Muscle of leg (tissue), 11 donors: ENCODE measurements around the gene SLC19A1. TPM values are rescaled to one million over a fixed set of nuclear protein-coding genes. Genes with fewer than 3 reads are reported as not detected.

Source experiments
- DNase-seq: peaks from one replicate; pipeline ENCODE4 v3.0.0; 2013
- H3K27ac ChIP-seq: one replicate; pipeline ENCODE4 v1.5.1; 2013; ENCODE audit warnings: mild to moderate bottlenecking, low read length, control low read depth
- H3K27me3 ChIP-seq: one replicate; pipeline ENCODE4 v1.6.1; 2013; ENCODE audit warnings: low read length; ENCODE audit not compliant: control insufficient read depth, insufficient read depth
- H3K36me3 ChIP-seq: one replicate; pipeline ENCODE4 v1.6.1; 2013; ENCODE audit warnings: low read length; ENCODE audit not compliant: control insufficient read depth, insufficient read depth
- H3K4me1 ChIP-seq: one replicate; pipeline ENCODE4 v1.6.1; 2013; ENCODE audit warnings: low read length; ENCODE audit not compliant: control insufficient read depth, insufficient read depth
- H3K4me3 ChIP-seq: one replicate; pipeline ENCODE4 v1.5.1; 2013; ENCODE audit warnings: low read length, control low read depth
- H3K9me3 ChIP-seq: replicated peaks from 2 replicates; pipeline ENCODE4 v1.6.1; 2013; ENCODE audit warnings: low read depth, low read length; ENCODE audit not compliant: control insufficient read depth
- WGBS: methylation state at CpG from one replicate; pipeline ENCODE4 v1.1.5; 2013; ENCODE audit warnings: missing lambda C conversion rate; ENCODE audit not compliant: insufficient coverage; 5-methylcytosine and 5-hydroxymethylcytosine counted together
- polyA plus RNA-seq, 8 donors: library from polyadenylated mRNA; unstranded; fragments of 120-200 nt; gene quantifications; one replicate each; pipeline versions ENCODE4 v1.2.1 to v1.2.3, GENCODE V29; 2013; ENCODE audit warnings: inconsistent platforms in 1 of 8, low replicate concordance in 1 of 8; ENCODE audit not compliant: insufficient read length in 8 of 8, insufficient read depth in 1 of 8
- total RNA-seq: library from RNA; stranded (reverse); fragments of 120-200 nt; gene quantifications from one replicate; pipeline ENCODE4 v1.2.4, GENCODE V29; 2013

SLC19A1 gene
- total and polyA plus RNA-seq, 9 donors = 3.2 to 22.8 (median 12.8) TPM

- Histone ChIP-seq H3K27ac (no peak overlapping the region), H3K4me3 (no peak overlapping the region), H3K36me3 (peaks cover 37% of the 10 kb centered on the region), H3K4me1 (peaks cover 17% of the 10 kb centered on the region), H3K9me3 (no peaks in the 10 kb centered on the region), H3K27me3 (no peaks in the 10 kb centered on the region)
- 93% methylated on average over 32 of the region's 33 CpGs for WGBS
- DNase-seq = no peak
Observed at GRCh38 chr21:45481977-45482898, 60.0 kb downstream of the SLC19A1 start.

GRCh38 chr21:45481566-45481965 is 60.7 kb downstream of the SLC19A1 start:
- Histone ChIP-seq H3K4me1 (peaks cover 17% of the 10 kb centered on the region), H3K9me3 (no peaks in the 10 kb centered on the region), H3K36me3 (peaks cover 40% of the 10 kb centered on the region), H3K27ac (no peak overlapping the region), H3K27me3 (no peaks in the 10 kb centered on the region), H3K4me3 (no peak overlapping the region)
- WGBS = 96% methylated on average over 14 of the region's 16 CpGs
- DNase-seq = no peak

- Histone ChIP-seq H3K9me3 (no peaks in the 10 kb centered on the region), H3K4me1 (peaks cover 17% of the 10 kb centered on the region), H3K27ac (no peak overlapping the region), H3K36me3 (peaks cover 45% of the 10 kb centered on the region), H3K27me3 (no peaks in the 10 kb centered on the region), H3K4me3 (no peak overlapping the region)
- DNase-seq = no peak
- 90% methylated on average over 32 of the region's 35 CpGs for WGBS
Observed at GRCh38 chr21:45480701-45481500, 61.3 kb downstream of the SLC19A1 start.

GRCh38 chr21:45479691-45480675 is 62.3 kb downstream of the SLC19A1 start:
- Histone ChIP-seq H3K9me3 (no peaks in the 10 kb centered on the region), H3K4me1 (peaks cover 17% of the 10 kb centered on the region), H3K4me3 (no peak overlapping the region), H3K27me3 (no peaks in the 10 kb centered on the region), H3K27ac (no peak overlapping the region), H3K36me3 (peaks cover 45% of the 10 kb centered on the region)
- WGBS = 89% methylated on average over 31 of the region's 37 CpGs
- DNase-seq = no peak

GRCh38 chr21:45478816-45479669 is 63.2 kb downstream of the SLC19A1 start:
- Histone ChIP-seq H3K36me3 (peaks cover 45% of the 10 kb centered on the region), H3K4me1 (peaks cover 17% of the 10 kb centered on the region), H3K27me3 (no peaks in the 10 kb centered on the region), H3K9me3 (no peaks in the 10 kb centered on the region), H3K4me3 (no peak overlapping the region), H3K27ac (peak overlapping the region; percentile 55)
- 94% methylated on average over 22 of the region's 31 CpGs for WGBS
- no peak for DNase-seq

- Histone ChIP-seq H3K4me1 (peaks cover 14% of the 10 kb centered on the region), H3K36me3 (peaks cover 40% of the 10 kb centered on the region), H3K27ac (peak overlapping the region; percentile 55), H3K9me3 (no peaks in the 10 kb centered on the region), H3K4me3 (no peak overlapping the region), H3K27me3 (no peaks in the 10 kb centered on the region)
- 52% methylated on average over 22 of the region's 32 CpGs for WGBS
- DNase-seq = peak; percentile 77
Observed at GRCh38 chr21:45478115-45478801, 64.0 kb downstream of the SLC19A1 start.

GRCh38 chr21:45477176-45478114 is 64.8 kb downstream of the SLC19A1 start:
- Histone ChIP-seq H3K4me1 (peaks cover 17% of the 10 kb centered on the region), H3K36me3 (peaks cover 38% of the 10 kb centered on the region), H3K27me3 (no peaks in the 10 kb centered on the region), H3K27ac (no peak overlapping the region), H3K9me3 (no peaks in the 10 kb centered on the region), H3K4me3 (no peak overlapping the region)
- WGBS = 70% methylated on average over 42 of the region's 44 CpGs
- DNase-seq = no peak

GRCh38 chr21:45476582-45476981 is 65.7 kb downstream of the SLC19A1 start:
- DNase-seq = no peak
- peaks cover 38% of the 10 kb centered on the region for H3K36me3 ChIP-seq
- H3K9me3 ChIP-seq = no peaks in the 10 kb centered on the region
- H3K27ac ChIP-seq = no peak overlapping the region
- no peak overlapping the region for H3K4me3 ChIP-seq
- no peaks in the 10 kb centered on the region for H3K27me3 ChIP-seq
- H3K4me1 ChIP-seq = peaks cover 25% of the 10 kb centered on the region
- WGBS = 91% methylated on average over 6 of the region's 6 CpGs
